HEK293T (cell line): ENCODE results near the gene ZNF217.
"Not testable (repeated sequence)": the region's sequence is repeated elsewhere in the genome, so short reads cannot be mapped to it uniquely, and the experiment has no call there.

Experiments
- ARNT ChIP-seq: fragments of 450-650 bp; IDR thresholded peaks from 2 replicates; pipeline ENCODE4 v1.6.1; 2017; ENCODE audit warnings: mild to moderate bottlenecking
- BHLHE40 ChIP-seq: fragments of 450-650 bp; IDR thresholded peaks from 2 replicates; pipeline ENCODE4 v1.6.1; 2016; ENCODE audit warnings: mild to moderate bottlenecking, moderate library complexity, borderline replicate concordance
- CTBP1 ChIP-seq: fragments of 450-650 bp; IDR thresholded peaks from 2 replicates; pipeline ENCODE4 v1.6.1; 2016; ENCODE audit warnings: borderline replicate concordance
- FOXA1 ChIP-seq: fragments of 450-650 bp; IDR thresholded peaks from 2 replicates; pipeline ENCODE4 v1.6.1; 2016; ENCODE audit warnings: mild to moderate bottlenecking
- FOXK2 ChIP-seq: fragments of 450-650 bp; IDR thresholded peaks from 2 replicates; pipeline ENCODE4 v1.6.1; 2016; ENCODE audit warnings: mild to moderate bottlenecking
- FOXM1 ChIP-seq: fragments of 450-650 bp; IDR thresholded peaks from 2 replicates; pipeline ENCODE4 v1.6.1; 2017; ENCODE audit warnings: mild to moderate bottlenecking, borderline replicate concordance
- HDGF ChIP-seq: fragments of 450-650 bp; IDR thresholded peaks from 2 replicates; pipeline ENCODE4 v1.6.1; 2017; ENCODE audit warnings: antibody characterized with exemption, borderline replicate concordance
- LEF1 ChIP-seq: fragments of 450-650 bp; IDR thresholded peaks from 2 replicates; pipeline ENCODE4 v1.6.1; 2017; ENCODE audit warnings: mild to moderate bottlenecking, borderline replicate concordance
- NFRKB ChIP-seq: fragments of 450-650 bp; IDR thresholded peaks from 2 replicates; pipeline ENCODE4 v1.6.1; 2016; ENCODE audit warnings: mild to moderate bottlenecking, moderate library complexity
- SP1 ChIP-seq: fragments of 450-650 bp; IDR thresholded peaks from 2 replicates; pipeline ENCODE4 v1.6.1; 2017
- SUZ12 ChIP-seq: fragments of 450-650 bp; IDR thresholded peaks from 2 replicates; pipeline ENCODE4 v1.6.1; 2016; ENCODE audit warnings: mild to moderate bottlenecking

DNA sequence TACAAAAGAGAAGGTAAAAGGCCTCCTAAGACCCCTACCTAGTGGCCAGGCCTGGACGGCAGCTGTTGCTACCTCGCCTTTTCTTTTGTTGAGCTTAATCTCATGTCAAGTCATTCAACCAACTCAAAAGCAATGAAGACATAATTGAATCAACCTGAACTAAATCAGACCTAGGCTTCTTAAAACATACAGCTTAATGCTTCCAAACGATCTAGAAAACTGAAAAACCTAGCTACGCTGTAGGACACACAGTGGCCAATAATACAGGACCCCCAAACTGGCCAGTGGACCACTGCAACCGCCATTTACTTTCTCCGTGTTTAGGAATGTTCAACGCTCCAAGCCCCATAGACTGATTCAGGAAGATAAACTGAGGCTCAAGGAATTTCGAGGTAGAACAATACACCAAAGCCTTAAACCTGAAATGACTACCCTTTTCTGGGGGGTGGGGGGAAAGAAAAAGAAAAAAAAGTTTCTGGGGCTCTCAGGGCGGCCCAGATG lies 1.6 kb downstream of the ZNF217 start:
- not testable (repeated sequence) for TF ChIP-seq FOXA1, LEF1, NFRKB, CTBP1, FOXM1, SP1, ARNT, SUZ12, FOXK2, HDGF, BHLHE40
